T-helper 9 cell (primary cell): Measurements from ENCODE around the gene HES1.
"Not testable (repeated sequence)": the region's sequence is repeated elsewhere in the genome, so short reads cannot be mapped to it uniquely, and the experiment has no call there.

Source experiments
- DNase-seq: peaks from one replicate; pipeline ENCODE4 v3.0.0-alpha.2; 2020
- total RNA-seq, 2 donors: gene quantifications; one replicate each; lab custom pipeline; 2026; lab: John Stamatoyannopoulos, UW

The HES1 gene
- 0.35 to 1.4 reads per million in 2 donors for total RNA-seq

DNA sequence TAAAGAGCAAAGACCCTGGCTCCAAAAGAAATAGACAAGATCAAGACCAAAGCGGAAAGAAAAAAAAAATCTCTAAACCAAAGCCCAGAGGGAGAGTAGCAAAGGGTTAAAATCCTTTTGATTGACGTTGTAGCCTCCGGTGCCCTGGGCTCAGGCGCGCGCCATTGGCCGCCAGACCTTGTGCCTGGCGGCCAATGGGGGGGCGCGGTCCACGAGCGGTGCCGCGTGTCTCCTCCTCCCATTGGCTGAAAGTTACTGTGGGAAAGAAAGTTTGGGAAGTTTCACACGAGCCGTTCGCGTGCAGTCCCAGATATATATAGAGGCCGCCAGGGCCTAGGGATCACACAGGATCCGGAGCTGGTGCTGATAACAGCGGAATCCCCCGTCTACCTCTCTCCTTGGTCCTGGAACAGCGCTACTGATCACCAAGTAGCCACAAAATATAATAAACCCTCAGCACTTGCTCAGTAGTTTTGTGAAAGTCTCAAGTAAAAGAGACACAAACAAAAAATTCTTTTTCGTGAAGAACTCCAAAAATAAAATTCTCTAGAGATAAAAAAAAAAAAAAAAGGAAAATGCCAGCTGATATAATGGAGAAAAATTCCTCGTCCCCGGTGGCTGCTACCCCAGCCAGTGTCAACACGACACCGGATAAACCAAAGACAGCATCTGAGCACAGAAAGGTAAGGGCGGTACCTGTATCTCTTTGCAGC lies at the start of gene HES1:
Gene HES1 (plus strand): TSS at position 343 of the 713 bp plus-strand sequence. CDS start 233 bp downstream, at position 576.
- DNase-seq: no peak

GRCh38 chr3:194086388-194087075 lies 49.4 kb upstream of the HES1 start:
- DNase-seq: no peak

GRCh38 chr3:194087280-194087679 lies 48.7 kb upstream of the HES1 start:
- DNase-seq: no peak

GRCh38 chr3:194087995-194088855 lies 47.7 kb upstream of the HES1 start:
- DNase-seq: no peak

- no peak for DNase-seq
Observed at GRCh38 chr3:194089357-194090177, 46.4 kb upstream of the HES1 start.

GRCh38 chr3:194090178-194090555 lies 45.8 kb upstream of the HES1 start:
- DNase-seq: not testable (repeated sequence)

DNA sequence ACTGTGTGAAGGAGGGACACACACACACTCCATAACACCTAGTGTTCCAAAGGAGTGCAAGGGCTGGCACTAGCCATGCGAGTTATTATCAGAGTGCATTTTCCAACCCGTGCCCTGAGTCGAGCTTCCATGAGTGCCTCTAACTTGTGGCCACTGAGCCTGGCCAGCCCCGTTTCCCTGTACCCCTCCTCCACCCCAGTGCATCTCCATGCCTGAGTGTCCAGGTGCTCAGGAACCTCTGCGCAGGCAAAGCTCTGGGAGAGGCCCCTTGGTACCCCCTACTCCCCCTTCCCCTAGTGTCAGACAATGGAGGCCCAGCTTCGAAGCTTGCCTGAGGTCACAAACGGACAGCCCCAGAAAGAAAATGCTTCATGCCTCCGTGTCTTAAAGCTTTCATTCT lies 45.2 kb upstream of the HES1 start:
- no peak for DNase-seq

- DNase-seq: no peak
Observed at GRCh38 chr3:194091141-194091540, 44.8 kb upstream of the HES1 start.

DNA sequence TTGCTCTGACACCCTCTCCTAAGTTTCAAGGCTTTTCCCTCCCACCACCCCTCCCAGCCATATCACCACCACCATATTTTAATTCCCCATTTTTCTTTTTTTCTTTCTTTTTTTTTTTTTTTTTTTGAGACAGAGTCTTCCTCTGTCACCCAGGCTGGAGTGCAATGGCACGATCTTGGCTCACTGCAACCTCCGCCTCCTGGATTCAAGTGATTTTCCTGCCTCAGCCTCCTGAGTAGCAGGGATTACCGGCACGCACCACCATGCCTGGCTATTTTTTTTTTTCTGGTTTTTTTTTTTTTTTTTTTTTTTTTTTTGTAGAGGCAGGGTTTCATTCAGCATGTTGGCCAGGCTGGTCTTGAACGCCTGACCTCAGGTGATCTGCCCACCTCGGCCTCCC lies 44.1 kb upstream of the HES1 start:
- not testable (repeated sequence) for DNase-seq

- no peak for DNase-seq
Observed at GRCh38 chr3:194092881-194093301, 43.1 kb upstream of the HES1 start.

- DNase-seq: no peak
Observed at GRCh38 chr3:194093842-194094241, 42.1 kb upstream of the HES1 start.

GRCh38 chr3:194095464-194095863 lies 40.5 kb upstream of the HES1 start:
- DNase-seq: no peak

GRCh38 chr3:194095902-194096301 lies 40.0 kb upstream of the HES1 start:
- no peak for DNase-seq

GRCh38 chr3:194097141-194097882 lies 38.6 kb upstream of the HES1 start:
- no peak for DNase-seq

DNA sequence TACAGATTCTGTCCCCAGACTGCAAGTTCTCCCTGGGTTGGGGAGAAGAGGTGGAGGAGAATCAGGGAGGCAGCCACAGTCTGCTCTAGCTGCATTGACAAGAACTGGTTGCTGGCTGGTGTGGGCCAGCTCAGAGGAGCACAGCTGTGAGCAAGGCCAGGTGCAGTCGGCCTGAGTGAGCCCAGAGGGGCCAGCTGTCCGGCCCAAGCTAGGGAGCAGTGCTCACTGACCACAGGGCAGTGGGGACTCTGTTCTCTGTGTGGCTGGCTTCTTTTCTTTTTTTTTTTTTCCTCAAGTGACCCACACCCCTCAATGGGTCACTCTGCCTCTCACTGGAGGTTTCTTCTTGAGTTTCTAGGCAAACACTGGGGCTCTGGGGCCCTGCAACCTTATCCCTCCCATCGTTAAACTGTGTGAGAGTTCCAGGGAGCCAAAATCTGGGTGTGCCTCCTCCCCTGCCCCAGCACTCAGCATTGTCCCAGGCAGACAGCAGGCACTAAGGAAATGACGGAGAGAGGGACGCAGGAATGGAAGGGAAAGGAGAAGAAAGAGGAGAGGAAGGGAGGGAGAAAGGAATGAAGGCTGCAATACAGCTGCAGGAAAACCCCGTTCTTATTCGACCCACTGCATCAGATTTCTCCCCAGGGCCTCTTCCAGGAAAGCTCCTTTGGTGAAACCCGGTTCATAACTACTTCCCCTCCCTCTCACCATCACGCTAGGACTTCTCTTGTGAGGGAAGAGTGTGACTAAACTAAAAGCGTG lies 37.7 kb upstream of the HES1 start:
- no peak for DNase-seq

DNA sequence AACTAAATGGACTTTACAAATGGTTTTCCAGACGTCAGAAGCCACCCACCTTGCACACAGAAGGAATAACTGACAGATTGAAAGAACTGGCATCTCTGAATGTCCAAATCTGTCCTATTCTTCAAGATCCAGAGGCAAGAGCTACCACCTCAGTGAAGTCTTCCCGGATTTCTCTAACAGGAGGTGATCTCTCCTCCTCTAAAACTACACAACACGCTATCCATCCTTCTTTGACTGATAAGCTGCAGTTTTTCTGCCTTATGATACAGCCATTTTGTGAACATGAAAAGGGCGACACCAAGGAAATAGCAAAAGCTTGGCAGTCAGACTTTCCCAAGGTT lies 37.1 kb upstream of the HES1 start:
- DNase-seq: no peak

- no peak for DNase-seq
Observed at GRCh38 chr3:194099215-194099614, 36.7 kb upstream of the HES1 start.

GRCh38 chr3:194100856-194101390 lies 35.0 kb upstream of the HES1 start:
- no peak for DNase-seq

GRCh38 chr3:194101592-194102432 lies 34.1 kb upstream of the HES1 start:
- no peak for DNase-seq

GRCh38 chr3:194102436-194102835 lies 33.5 kb upstream of the HES1 start:
- no peak for DNase-seq
